ENCODE data around the gene LHX3. TPM values are rescaled to one million over a fixed set of nuclear protein-coding genes. Genes with fewer than 3 reads are reported as not detected.

Gene LHX3
- total RNA-seq, 1 experiment from 2014 or later = not detected

- DNase-seq (ENCODE audit: low read depth) = no peak
Measured at GRCh38 chr9:136207616-136208015, 2.7 kb upstream of the LHX3 start.

GRCh38 chr9:136206602-136207275 is 1.8 kb upstream of the LHX3 start:
- no peak for DNase-seq (ENCODE audit: low read depth)

- no peak for DNase-seq (ENCODE audit: low read depth)
Measured at GRCh38 chr9:136205707-136205992, 722 bp upstream of the LHX3 start.

GRCh38 chr9:136204145-136204805 is 653 bp downstream of the LHX3 start:
- no peak for DNase-seq (ENCODE audit: low read depth)

- no peak for DNase-seq (ENCODE audit: low read depth)
Measured at GRCh38 chr9:136203408-136204144, 1.4 kb downstream of the LHX3 start.

GRCh38 chr9:136202454-136203407 is 2.2 kb downstream of the LHX3 start:
- DNase-seq (ENCODE audit: low read depth) = no peak

- DNase-seq (ENCODE audit: low read depth) = no peak
Measured at GRCh38 chr9:136201609-136202453, 3.1 kb downstream of the LHX3 start.

- no peak for DNase-seq (ENCODE audit: low read depth)
Measured at GRCh38 chr9:136201174-136201573, 3.8 kb downstream of the LHX3 start.

GRCh38 chr9:136200424-136200823 is 4.5 kb downstream of the LHX3 start:
- no peak for DNase-seq (ENCODE audit: low read depth)

GRCh38 chr9:136199391-136200288 is 5.3 kb downstream of the LHX3 start:
- no peak for DNase-seq (ENCODE audit: low read depth)

- no peak for DNase-seq (ENCODE audit: low read depth)
Measured at GRCh38 chr9:136198605-136199083, 6.3 kb downstream of the LHX3 start.

GRCh38 chr9:136197930-136198604 is 6.9 kb downstream of the LHX3 start:
- no peak for DNase-seq (ENCODE audit: low read depth)

- DNase-seq (ENCODE audit: low read depth) = no peak
Measured at GRCh38 chr9:136197084-136197875, 7.6 kb downstream of the LHX3 start.

- no peak for DNase-seq (ENCODE audit: low read depth)
Measured at GRCh38 chr9:136196404-136197083, 8.4 kb downstream of the LHX3 start.

GRCh38 chr9:136194540-136194939 is 10.4 kb downstream of the LHX3 start:
- DNase-seq (ENCODE audit: low read depth) = no peak

- no peak for DNase-seq (ENCODE audit: low read depth)
Measured at GRCh38 chr9:136193891-136194279, 11.0 kb downstream of the LHX3 start.

- no peak for DNase-seq (ENCODE audit: low read depth)
Measured at GRCh38 chr9:136193127-136193890, 11.6 kb downstream of the LHX3 start.
